HL-60 (cell line): ENCODE measurements around the gene POU3F2.

Experiments used
- GABPA ChIP-seq: IDR thresholded peaks from 2 replicates; pipeline ENCODE4 v1.6.1; 2012; ENCODE audit warnings: low read depth
- POLR2AphosphoS5 ChIP-seq: IDR thresholded peaks from 2 replicates; pipeline ENCODE4 v1.6.1; 2012; ENCODE audit warnings: low read depth
- TF ChIP-seq, protein P1 (sequence below): IDR thresholded peaks from one replicate; pipeline ENCODE4 v1.5.1; 2011; ENCODE audit warnings: low read length, control low read depth, inconsistent platforms; ENCODE audit not compliant: insufficient read depth
- TF ChIP-seq, protein P2 (sequence below): IDR thresholded peaks from 2 replicates; pipeline ENCODE4 v1.6.1; 2012; ENCODE audit warnings: low read depth; ENCODE audit not compliant: insufficient replicate concordance

DNA sequence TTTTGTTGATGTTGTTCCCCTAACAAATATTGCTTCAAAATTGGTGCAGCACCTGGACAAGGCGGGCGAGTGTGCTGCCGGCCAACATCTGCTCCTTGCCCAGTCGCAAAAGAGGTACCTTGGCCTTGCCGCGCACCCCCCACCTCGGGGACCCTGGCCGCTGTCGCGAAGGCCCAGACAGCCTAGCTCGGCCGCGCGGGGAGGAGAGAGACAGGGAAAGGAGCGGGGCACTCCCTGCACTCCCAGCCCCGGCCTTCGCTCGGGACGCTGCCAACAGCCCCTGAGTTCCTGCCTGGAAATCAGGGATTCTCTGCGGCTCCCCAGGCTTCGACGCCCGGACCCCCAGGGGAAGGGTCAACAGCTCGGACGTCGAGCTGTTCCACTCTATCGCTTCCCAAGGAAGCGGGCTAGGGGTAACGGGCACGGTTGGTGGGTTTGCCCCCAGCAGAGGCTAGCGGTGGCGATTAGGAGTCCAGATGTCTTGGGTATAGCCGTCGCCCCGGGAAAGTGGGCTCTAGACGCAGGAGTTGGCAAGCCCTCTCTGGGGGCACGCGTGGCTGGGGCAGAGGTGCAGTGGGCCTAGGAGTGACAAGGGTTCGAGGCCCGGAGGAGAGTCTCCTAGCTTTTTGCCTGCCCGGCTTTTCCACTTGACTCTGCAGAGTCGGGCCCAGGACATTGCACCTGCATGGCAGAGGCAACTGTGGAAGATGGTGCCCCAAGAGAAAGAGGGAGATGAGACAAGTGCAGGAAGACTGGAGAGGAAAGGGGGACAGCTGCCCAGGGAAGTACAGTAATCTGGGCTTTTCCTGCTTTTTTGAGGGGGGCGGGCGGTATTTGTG is 8.2 kb downstream of the POU3F2 start:
- TF ChIP-seq, protein P1, sequence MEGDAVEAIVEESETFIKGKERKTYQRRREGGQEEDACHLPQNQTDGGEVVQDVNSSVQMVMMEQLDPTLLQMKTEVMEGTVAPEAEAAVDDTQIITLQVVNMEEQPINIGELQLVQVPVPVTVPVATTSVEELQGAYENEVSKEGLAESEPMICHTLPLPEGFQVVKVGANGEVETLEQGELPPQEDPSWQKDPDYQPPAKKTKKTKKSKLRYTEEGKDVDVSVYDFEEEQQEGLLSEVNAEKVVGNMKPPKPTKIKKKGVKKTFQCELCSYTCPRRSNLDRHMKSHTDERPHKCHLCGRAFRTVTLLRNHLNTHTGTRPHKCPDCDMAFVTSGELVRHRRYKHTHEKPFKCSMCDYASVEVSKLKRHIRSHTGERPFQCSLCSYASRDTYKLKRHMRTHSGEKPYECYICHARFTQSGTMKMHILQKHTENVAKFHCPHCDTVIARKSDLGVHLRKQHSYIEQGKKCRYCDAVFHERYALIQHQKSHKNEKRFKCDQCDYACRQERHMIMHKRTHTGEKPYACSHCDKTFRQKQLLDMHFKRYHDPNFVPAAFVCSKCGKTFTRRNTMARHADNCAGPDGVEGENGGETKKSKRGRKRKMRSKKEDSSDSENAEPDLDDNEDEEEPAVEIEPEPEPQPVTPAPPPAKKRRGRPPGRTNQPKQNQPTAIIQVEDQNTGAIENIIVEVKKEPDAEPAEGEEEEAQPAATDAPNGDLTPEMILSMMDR = no peak
- TF ChIP-seq POLR2AphosphoS5 (no peak), GABPA (no peak)
- TF ChIP-seq, protein P2, sequence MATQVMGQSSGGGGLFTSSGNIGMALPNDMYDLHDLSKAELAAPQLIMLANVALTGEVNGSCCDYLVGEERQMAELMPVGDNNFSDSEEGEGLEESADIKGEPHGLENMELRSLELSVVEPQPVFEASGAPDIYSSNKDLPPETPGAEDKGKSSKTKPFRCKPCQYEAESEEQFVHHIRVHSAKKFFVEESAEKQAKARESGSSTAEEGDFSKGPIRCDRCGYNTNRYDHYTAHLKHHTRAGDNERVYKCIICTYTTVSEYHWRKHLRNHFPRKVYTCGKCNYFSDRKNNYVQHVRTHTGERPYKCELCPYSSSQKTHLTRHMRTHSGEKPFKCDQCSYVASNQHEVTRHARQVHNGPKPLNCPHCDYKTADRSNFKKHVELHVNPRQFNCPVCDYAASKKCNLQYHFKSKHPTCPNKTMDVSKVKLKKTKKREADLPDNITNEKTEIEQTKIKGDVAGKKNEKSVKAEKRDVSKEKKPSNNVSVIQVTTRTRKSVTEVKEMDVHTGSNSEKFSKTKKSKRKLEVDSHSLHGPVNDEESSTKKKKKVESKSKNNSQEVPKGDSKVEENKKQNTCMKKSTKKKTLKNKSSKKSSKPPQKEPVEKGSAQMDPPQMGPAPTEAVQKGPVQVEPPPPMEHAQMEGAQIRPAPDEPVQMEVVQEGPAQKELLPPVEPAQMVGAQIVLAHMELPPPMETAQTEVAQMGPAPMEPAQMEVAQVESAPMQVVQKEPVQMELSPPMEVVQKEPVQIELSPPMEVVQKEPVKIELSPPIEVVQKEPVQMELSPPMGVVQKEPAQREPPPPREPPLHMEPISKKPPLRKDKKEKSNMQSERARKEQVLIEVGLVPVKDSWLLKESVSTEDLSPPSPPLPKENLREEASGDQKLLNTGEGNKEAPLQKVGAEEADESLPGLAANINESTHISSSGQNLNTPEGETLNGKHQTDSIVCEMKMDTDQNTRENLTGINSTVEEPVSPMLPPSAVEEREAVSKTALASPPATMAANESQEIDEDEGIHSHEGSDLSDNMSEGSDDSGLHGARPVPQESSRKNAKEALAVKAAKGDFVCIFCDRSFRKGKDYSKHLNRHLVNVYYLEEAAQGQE = no peak
